IMR-90 (cell line): ENCODE data around the gene NXPE4. TPM values are rescaled to one million over a fixed set of nuclear protein-coding genes. Genes with fewer than 3 reads are reported as not detected.

Experiments used
- ATAC-seq: fragments of 200-7000 bp; cut with Tn5 transposase; 2 replicates; pipeline ENCODE4 v1.9.1; 2020; ENCODE audit warnings: low read depth, mild to moderate bottlenecking, moderate library complexity
- BruUV-seq: library from RNA; stranded (reverse); fragments of 400-500 nt; replicated peaks from 2 replicates; lab custom pipeline; 2021; lab: Mats Ljungman, UMichigan
- CTCF ChIA-PET: fragments of 300-600 bp; formaldehyde crosslinking; extraction: SDS; loops from one replicate; lab custom pipeline; 2021; ENCODE audit warnings: antibody characterized with exemption; lab: Yijun Ruan, JAX
- POLR2A ChIA-PET: fragments of 300-600 bp; sonication (Branson Sonifier 250); formaldehyde crosslinking; loops from one replicate; lab custom pipeline; 2022; ENCODE audit warnings: antibody characterized with exemption; ENCODE audit not compliant: unreplicated experiment; lab: Charles Lee
- DNase-seq: peaks from one replicate; pipeline ENCODE4 v3.0.0; 2013
- H2AFZ ChIP-seq: replicated peaks from 2 replicates; pipeline ENCODE3; 2013; ENCODE audit warnings: low read length, mild to moderate bottlenecking; ENCODE audit not compliant: poor library complexity
- H2AK5ac ChIP-seq: 2 replicates; pipeline ENCODE4 v1.6.1; 2013; ENCODE audit warnings: low read depth, low read length, inconsistent platforms
- H2AK9ac ChIP-seq: replicated peaks from 2 replicates; pipeline ENCODE3; 2013; ENCODE audit warnings: mild to moderate bottlenecking, low read depth, low read length, moderate library complexity; ENCODE audit not compliant: poor library complexity
- H2BK120ac ChIP-seq: 2 replicates; pipeline ENCODE4 v1.6.1; 2013; ENCODE audit warnings: low read depth, low read length, inconsistent platforms
- H2BK15ac ChIP-seq: 3 replicates; pipeline ENCODE4 v1.6.1; 2013; ENCODE audit warnings: low read depth, low read length, inconsistent platforms
- H2BK20ac ChIP-seq: 2 replicates; pipeline ENCODE4 v1.6.1; 2013; ENCODE audit warnings: low read depth, mild to moderate bottlenecking, inconsistent platforms, low read length, moderate library complexity
- H2BK5ac ChIP-seq: 2 replicates; pipeline ENCODE4 v1.6.1; 2013; ENCODE audit warnings: mild to moderate bottlenecking, low read depth, low read length, inconsistent platforms; ENCODE audit not compliant: poor library complexity, severe bottlenecking
- H3K14ac ChIP-seq: replicated peaks from 2 replicates; pipeline ENCODE4 v1.6.1; 2013; ENCODE audit warnings: low read depth, low read length, inconsistent platforms
- H3K18ac ChIP-seq: 2 replicates; pipeline ENCODE4 v1.6.1; 2013; ENCODE audit warnings: low read depth, low read length, control low read depth
- H3K23ac ChIP-seq: 2 replicates; pipeline ENCODE4 v1.6.1; 2013; ENCODE audit warnings: low read depth, low read length, inconsistent platforms
- H3K27ac ChIP-seq: 2 replicates; pipeline ENCODE4 v1.5.1; 2013; ENCODE audit warnings: mild to moderate bottlenecking, control low read depth, low read length; ENCODE audit not compliant: insufficient read depth
- H3K27me3 ChIP-seq: 2 replicates; pipeline ENCODE4 v1.6.1; 2013; ENCODE audit warnings: low read length; ENCODE audit not compliant: control insufficient read depth, insufficient read depth
- H3K36me3 ChIP-seq: 2 replicates; pipeline ENCODE4 v1.6.1; 2013; ENCODE audit warnings: low read length, mixed read lengths; ENCODE audit not compliant: control insufficient read depth, insufficient read depth
- H3K4ac ChIP-seq: 2 replicates; pipeline ENCODE4 v1.6.1; 2013; ENCODE audit warnings: low read depth, low read length, inconsistent platforms
- H3K4me1 ChIP-seq: 2 replicates; pipeline ENCODE4 v1.6.1; 2013; ENCODE audit warnings: low read length, mixed read lengths; ENCODE audit not compliant: control insufficient read depth, insufficient read depth
- H3K4me2 ChIP-seq: 2 replicates; pipeline ENCODE4 v1.6.1; 2013; ENCODE audit warnings: low read depth, mild to moderate bottlenecking, control low read depth, low read length, moderate library complexity
- H3K4me3 ChIP-seq: 2 replicates; pipeline ENCODE4 v1.5.1; 2013; ENCODE audit warnings: low read depth, mild to moderate bottlenecking, control low read depth, low read length, moderate library complexity; ENCODE audit not compliant: insufficient read depth
- H3K56ac ChIP-seq: 2 replicates; pipeline ENCODE4 v1.6.1; 2013; ENCODE audit warnings: low read length, inconsistent platforms; ENCODE audit not compliant: insufficient read depth; ENCODE audit errors: extremely low read depth
- H3K79me1 ChIP-seq, 2 experiments: 2 replicates each; pipeline ENCODE4 v1.6.1; 2013; ENCODE audit warnings: low read length in 2 of 2, inconsistent platforms in 1 of 2, low read depth in 1 of 2
- H3K9ac ChIP-seq: 2 replicates; pipeline ENCODE4 v1.6.1; 2013; ENCODE audit warnings: low read depth, low read length, control low read depth
- H3K9me1 ChIP-seq: 2 replicates; pipeline ENCODE4 v1.6.1; 2013; ENCODE audit warnings: low read length, inconsistent platforms; ENCODE audit not compliant: insufficient read depth
- H3K9me3 ChIP-seq: 2 replicates; pipeline ENCODE4 v1.6.1; 2013; ENCODE audit warnings: low read length; ENCODE audit not compliant: control insufficient read depth, insufficient read depth
- H4K20me1 ChIP-seq: 2 replicates; pipeline ENCODE4 v1.6.1; 2013; ENCODE audit warnings: low read length, inconsistent platforms; ENCODE audit not compliant: insufficient read depth
- H4K5ac ChIP-seq: 2 replicates; pipeline ENCODE4 v1.6.1; 2013; ENCODE audit warnings: mild to moderate bottlenecking, low read depth, low read length, control low read depth
- H4K8ac ChIP-seq, 2 experiments: 2 replicates each; pipeline ENCODE4 v1.6.1; 2013; ENCODE audit warnings: low read depth in 2 of 2, low read length in 2 of 2, control low read depth in 1 of 2, inconsistent platforms in 1 of 2
- H4K91ac ChIP-seq: 2 replicates; pipeline ENCODE4 v1.6.1; 2013; ENCODE audit warnings: low read depth, low read length, inconsistent platforms; ENCODE audit not compliant: insufficient read depth
- BHLHE40 ChIP-seq: fragments of 150-350 bp; IDR thresholded peaks from 2 replicates; pipeline ENCODE4 v1.6.1; 2016; ENCODE audit warnings: mild to moderate bottlenecking, low read depth, low read length
- MAZ ChIP-seq: IDR thresholded peaks from 2 replicates; pipeline ENCODE4 v1.6.1; 2012; ENCODE audit warnings: low read depth, mild to moderate bottlenecking, low read length, improper control_type of control experiment, moderate library complexity, borderline replicate concordance
- NFE2L2 ChIP-seq: fragments of 150-350 bp; IDR thresholded peaks from 2 replicates; pipeline ENCODE4 v1.6.1; 2016; ENCODE audit warnings: low read depth, mild to moderate bottlenecking, low read length
- WGBS, 2 experiments: methylation state at CpG; one replicate each; pipeline versions ENCODE4 v1.1.5 to v1.1.7; 2013; ENCODE audit warnings: missing lambda C conversion rate in 2 of 2; ENCODE audit not compliant: insufficient read length in 1 of 2; ENCODE audit errors: extremely low coverage in 2 of 2; 5-methylcytosine and 5-hydroxymethylcytosine counted together
- dilution Hi-C: fragments of 300-500 bp; cut with HindIII; formaldehyde crosslinking; loops from one replicate; pipeline ENCODE4 v1.14.3; 2018; ENCODE audit warnings: low sequenced_read_pairs; ENCODE audit not compliant: unreplicated experiment
- in situ Hi-C: fragments of 300-500 bp; cut with MboI; formaldehyde crosslinking; loops from 3 replicates; pipeline ENCODE4 v1.14.3; 2019; ENCODE audit warnings: low sequenced_read_pairs, inconsistent platforms, mixed read lengths
- intact Hi-C: fragments of 100-400 bp; cut with micrococcal nuclease; formaldehyde crosslinking; loops from 2 replicates; pipeline ENCODE4 v1.10.0; 2022
- polyA plus RNA-seq, 3 experiments: library from polyadenylated mRNA; depleted of rRNA; stranded (reverse); fragments of >200 nt; gene quantifications; 2 replicates each; pipeline ENCODE4 v1.2.3, GENCODE V29; 2012; ENCODE audit warnings: low replicate concordance in 1 of 3
- total RNA-seq: library from RNA; depleted of rRNA; stranded (reverse); fragments of >200 nt; gene quantifications from 2 replicates; pipeline ENCODE4 v1.2.3, GENCODE V29; 2012
- TF ChIP-seq, protein P1 (sequence below): fragments of 150-350 bp; IDR thresholded peaks from 2 replicates; pipeline ENCODE4 v1.6.1; 2016; ENCODE audit warnings: low read depth, mild to moderate bottlenecking, low read length, moderate library complexity, borderline replicate concordance

NXPE4 gene
- total and polyA plus RNA-seq, 2 of the 4 experiments (the other 2 are of a cell fraction), result not detected

DNA sequence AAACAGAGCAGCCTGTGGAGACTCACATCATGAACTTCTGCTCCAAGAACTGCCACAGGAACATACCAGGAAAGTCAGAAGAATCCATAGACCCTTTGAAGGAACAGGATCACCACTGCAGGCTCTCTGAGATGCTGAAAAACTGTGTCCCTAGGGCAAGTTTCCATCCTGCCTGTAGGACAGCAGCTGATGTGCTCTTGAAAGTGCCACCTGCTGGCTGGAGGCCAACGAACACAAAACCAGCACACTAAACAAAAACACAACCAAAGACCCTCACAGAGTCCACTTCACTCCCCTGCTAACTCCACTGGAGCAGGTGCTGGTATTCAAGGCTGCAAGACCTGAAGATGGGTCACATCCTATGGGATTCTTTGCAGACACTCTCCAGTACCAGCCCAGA, 23.9 kb downstream of the NXPE4 start:
- Histone ChIP-seq H4K20me1 (no peaks in the 10 kb centered on the region), H3K4me3 (no peak overlapping the region), H3K27ac (no peak overlapping the region), H3K18ac (no peak overlapping the region), H3K27me3 (no peaks in the 10 kb centered on the region), H2AK5ac (no peak overlapping the region), H2AFZ (no peak overlapping the region), H4K5ac (no peak overlapping the region), H2BK15ac (no peak overlapping the region), H3K23ac (no peak overlapping the region), H2AK9ac (no peak overlapping the region), H3K4ac (no peak overlapping the region), H2BK5ac (no peak overlapping the region), H3K79me1 (no peaks in the 10 kb centered on the region), H4K8ac (no peak overlapping the region), H3K56ac (no peak overlapping the region), H3K14ac (no peak overlapping the region), H3K9me3 (no peaks in the 10 kb centered on the region), H3K9me1 (no peaks in the 10 kb centered on the region), H3K9ac (no peak overlapping the region), H3K4me2 (no peak overlapping the region), H3K4me1 (no peaks in the 10 kb centered on the region), H2BK120ac (no peak overlapping the region), H2BK20ac (no peak overlapping the region), H4K91ac (no peak overlapping the region), H3K36me3 (no peaks in the 10 kb centered on the region)
- in situ Hi-C loops (no loop called here), dilution Hi-C loops (no loop called here), intact Hi-C loops (no loop called here)
- no CpG with 5 or more reads among the region's 1 CpG for WGBS, 2 experiments
- POLR2A ChIA-PET, result no interaction called here
- TF ChIP-seq BHLHE40 (no peak), MAZ (no peak), NFE2L2 (no peak)
- TF ChIP-seq, protein P1, sequence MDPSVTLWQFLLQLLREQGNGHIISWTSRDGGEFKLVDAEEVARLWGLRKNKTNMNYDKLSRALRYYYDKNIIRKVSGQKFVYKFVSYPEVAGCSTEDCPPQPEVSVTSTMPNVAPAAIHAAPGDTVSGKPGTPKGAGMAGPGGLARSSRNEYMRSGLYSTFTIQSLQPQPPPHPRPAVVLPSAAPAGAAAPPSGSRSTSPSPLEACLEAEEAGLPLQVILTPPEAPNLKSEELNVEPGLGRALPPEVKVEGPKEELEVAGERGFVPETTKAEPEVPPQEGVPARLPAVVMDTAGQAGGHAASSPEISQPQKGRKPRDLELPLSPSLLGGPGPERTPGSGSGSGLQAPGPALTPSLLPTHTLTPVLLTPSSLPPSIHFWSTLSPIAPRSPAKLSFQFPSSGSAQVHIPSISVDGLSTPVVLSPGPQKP, result no peak
- ATAC-seq, result no peak
- no peak for DNase-seq
- BruUV-seq, result no TSS peak
- CTCF ChIA-PET, result interaction anchor here (0.6 kb wide), 1 partner anchor 303 kb away, joined by 3 read pairs; no protein-coding TSS in a partner anchor
